GM18870 (cell line): Measurements from ENCODE around the gene CYP2D6.
"Not testable (repeated sequence)": the region's sequence is repeated elsewhere in the genome, so short reads cannot be mapped to it uniquely, and the experiment has no call there.

Experiments used
- ATAC-seq: cut with Tn5 transposase; IDR thresholded peaks from one replicate; pipeline ENCODE4 v1.9.1; 2021; ENCODE audit warnings: moderate library complexity; ENCODE audit not compliant: unreplicated experiment

CYP2D6 gene

DNA sequence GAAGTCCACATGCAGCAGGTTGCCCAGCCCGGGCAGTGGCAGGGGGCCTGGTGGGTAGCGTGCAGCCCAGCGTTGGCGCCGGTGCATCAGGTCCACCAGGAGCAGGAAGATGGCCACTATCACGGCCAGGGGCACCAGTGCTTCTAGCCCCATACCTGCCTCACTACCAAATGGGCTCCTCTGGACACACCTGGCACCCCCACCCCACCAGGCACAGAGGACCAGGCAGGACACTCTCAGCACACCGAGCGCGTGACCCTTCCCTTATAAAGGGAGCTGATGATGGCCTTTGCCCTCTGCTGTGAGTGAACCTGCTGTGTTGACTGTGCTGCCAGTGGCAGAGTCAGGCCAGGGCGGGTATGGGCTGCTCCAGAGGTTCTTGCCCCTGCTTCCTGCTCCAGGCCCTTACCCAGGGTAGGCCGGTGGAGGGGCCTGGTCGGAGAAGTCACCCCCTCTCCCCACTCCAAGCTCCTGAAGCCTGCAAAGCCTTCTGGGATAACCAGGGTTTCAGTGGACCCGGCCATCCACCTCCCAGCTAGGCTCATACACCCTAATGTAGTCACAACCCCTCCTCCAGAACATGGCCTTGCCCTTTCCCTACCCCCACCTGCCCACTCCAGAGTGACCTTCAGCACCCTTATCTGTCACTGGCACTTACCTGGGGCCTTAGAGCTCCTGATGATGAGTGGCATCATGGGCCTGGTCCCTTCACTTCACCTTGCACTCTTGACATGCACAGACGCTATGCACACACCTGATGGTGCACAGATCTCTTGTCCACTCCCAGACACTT, at the start of gene CYP2D6:
Gene CYP2D6, minus strand, starts transcription at position 172 of the 793 bp plus-strand sequence. Its CDS starts 19 bp downstream, at position 153.
- not testable (repeated sequence) for ATAC-seq

DNA sequence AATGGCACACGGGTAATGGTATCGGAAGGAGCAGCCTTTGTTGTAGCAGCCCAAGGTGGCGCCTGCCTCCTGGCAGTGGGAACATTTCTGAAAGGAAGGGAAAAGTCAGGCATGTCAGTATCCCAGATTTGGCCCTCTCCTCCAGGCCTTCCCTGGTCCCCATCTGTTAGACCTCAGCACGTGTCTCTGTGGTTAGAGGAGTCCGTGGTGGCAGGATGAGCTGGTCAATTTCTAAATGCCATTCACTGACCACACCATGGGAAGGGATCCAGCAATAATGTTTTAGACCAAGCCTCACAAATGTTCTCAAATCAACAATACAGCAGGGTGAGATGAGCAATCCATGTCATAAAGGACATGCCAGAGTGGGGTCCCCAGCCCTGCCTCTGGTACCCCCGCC, 49.0 kb upstream of the CYP2D6 start:
- no peak for ATAC-seq

DNA sequence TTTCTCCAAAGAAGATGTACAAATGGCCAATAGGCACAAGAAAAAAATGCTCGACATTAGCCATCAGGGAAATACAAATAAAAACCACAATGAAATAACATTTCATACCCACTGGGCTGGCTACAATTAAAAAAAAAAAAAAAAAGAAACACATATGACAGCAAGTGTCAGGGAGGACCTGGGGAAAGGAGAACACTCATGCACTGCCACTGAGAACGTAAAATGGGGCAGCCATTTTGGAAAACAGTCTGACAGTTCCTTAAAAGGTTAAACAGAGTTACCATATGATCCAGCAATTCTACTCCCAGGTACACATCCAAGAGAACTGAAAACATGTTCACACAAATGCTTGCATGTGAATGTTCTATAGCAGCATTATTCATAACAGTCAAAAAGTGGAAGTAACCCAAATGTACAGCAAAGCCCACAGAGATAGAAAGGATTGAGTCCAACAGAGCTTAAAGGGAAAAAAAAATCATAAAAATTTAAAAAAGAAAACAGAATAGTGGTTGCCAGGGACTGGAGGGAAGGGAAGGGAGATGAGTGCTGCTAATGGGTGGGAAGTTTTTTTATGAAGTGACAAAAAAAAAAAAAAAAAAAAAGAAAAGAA, 48.4 kb upstream of the CYP2D6 start:
- no peak for ATAC-seq

DNA sequence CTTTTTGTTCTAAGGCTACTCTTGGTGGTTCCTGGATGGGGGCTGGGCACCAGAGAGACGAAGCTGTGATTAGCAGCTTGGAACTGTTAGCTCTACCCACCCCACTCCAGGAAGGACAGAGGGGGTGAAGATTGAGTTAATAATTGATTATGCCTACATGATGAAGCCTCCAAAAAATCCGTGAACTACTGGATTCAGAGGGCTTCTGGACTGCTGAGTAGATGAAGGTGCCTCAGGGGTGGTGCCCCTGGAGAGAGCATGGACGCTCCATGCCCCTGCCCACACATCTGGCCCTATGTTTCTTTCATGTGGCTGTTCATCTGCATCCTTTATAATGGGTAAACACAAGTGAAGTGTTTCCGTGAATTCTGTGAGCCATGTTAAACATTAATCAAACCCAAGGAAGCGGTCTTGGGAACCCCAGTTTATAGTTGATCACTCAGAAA, 47.3 kb upstream of the CYP2D6 start:
- no peak for ATAC-seq

DNA sequence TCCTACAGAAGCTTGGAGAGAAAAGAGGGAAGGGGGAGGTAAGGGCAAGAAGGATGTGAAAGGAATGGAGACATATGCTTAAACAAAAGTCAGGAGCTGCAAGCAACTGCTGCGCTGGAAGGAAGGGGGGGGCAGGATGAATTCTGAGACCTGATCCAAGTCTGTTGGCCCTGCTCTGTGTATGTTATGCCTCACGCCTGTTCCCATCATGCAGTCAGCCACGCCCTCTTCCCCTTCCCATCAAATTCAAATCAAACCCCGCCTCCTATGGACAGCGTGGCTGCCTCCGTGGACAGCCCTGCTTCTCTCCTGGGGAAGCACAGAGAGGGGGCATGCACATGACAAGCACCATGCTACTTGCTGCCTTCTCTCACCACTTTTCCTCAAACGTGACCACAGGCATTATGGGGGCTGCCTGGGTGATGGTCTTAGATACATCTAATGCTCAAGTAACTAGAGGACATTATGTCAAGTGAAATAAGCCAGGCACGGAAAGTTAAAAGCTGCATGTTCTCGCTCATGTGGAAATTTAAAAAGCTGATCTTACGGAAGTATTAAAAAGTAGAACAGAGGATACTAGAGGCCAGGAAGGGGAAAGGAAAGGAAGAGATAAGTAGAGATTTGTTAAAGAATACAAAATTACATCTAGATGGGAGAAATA, 45.8 kb upstream of the CYP2D6 start:
- no peak for ATAC-seq

DNA sequence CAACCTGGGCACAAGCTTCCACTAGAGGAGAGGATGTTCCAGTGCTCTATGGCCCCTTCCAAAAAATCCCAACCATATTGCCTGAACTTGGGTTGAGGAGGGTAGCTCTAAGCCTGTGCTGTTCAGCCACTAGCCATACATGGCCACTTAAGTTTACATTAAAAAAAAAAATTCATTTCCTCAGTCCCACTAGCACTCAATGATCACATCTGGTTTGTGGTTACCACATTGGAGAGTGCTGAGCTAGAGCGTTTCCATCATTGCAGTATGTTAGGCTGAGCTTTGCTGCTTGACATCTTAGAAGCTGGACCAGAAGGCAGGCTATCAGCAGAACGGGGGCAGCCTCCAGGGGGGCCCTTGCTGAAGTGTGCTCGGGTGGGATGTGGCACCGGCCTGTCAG, 43.5 kb upstream of the CYP2D6 start:
- ATAC-seq, result no peak

DNA sequence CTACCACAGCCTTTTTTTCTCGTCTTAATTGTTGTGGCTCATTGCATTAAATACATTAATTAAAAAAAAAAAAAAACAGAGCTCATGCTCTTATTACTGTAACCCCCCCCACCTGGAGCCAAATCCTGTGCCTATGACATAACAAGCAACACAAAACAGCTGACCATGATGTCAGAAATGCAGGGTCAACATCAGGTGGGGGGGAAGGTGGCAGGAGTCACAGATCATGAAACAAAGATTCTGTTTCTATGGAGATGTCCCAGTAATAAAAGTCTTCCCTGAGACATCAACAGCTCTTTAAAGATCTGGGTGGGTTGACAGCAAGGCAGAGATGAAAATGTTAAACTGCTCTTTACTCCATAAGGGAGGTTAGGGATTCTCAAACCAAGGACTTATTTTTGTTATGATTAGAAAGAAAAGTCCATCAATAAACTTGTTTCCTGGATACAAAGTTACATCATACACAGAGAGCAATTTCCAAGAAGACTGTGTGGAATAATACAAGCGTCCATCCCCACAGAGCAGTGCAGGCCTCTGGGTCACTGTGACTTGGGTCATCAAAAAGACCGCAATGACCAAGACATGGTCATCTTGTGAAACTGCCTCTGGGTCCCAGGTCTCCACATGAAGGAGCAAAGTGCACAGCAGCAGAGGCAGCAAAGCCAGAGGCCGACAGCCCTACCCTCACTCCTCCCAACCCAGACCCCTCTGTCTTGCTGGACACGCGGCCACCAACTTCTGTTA, 42.7 kb upstream of the CYP2D6 start:
- no peak for ATAC-seq

DNA sequence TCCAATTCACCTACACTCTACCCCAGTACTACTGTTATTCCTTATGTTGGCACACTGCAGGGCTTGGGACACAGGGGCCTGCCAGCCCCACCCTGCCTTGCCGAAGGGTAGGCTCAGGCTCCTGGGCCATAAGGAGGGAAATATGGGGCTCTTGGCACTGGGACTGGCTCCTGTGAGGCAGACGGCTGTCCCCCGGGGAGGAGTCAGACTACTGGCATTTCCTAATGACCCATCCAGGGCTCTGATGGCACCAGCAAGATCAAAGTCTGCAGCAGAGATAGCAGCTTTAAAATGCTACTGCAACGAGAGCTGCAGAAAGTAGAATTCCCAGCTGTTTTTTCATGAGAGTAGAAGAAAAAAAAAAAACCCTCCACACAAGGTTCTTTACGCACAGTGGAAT, 42.2 kb upstream of the CYP2D6 start:
- no peak for ATAC-seq

DNA sequence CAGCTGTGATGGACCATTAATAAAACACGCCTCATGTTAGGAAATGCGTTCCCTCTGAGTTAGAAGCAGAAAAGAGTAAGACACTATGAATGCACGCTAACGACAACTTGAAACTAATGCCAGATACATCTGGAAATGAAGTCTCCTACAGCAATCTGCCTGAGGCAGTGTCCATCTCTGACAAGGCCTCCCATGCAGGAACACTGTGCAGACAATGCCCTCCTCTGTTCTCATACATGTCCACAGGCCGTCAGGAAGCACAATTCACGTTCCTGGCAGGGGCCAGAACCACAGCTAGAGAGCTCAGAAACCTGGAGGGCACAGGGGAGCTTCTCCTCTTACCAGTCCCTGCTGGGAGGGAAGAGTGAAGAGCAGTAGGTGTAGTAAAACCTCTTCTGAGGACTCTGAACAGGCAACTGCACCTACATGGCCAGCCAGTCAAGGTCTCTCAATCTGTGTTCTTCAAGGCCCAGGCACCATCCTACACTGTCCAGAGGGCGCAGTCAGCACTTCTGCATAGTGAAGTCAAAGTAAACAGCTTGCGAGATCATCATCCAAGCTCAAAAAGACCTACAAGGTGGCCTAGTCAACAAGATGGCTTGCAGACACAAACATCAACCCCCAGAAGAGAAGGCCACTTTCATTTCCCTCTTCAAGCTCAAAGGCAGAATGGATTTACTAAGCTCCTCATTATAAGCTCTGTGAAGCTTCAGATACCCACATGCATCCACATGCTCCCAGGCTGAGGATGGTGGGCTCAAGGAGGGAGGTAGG, 41.5 kb upstream of the CYP2D6 start:
- ATAC-seq, result no peak

DNA sequence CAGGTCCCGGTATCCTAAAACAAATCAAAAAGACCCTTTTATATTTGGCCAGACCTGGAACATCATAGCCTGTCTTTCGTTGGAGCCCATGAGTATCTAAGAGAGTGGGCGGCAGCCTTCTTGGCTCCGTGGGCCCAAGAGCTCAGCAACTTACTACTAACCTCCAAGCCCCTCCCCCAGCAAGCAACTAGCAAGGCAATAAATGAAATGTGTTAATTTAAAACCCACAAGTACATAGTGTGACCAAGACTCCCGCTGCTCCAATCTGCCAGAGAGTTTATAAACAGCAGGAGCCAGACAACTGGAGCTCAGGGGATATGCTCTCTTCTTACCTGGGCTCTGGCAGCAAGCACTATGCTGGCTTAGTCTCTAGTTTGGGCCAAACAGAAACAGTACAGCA, 40.8 kb upstream of the CYP2D6 start:
- no peak for ATAC-seq

DNA sequence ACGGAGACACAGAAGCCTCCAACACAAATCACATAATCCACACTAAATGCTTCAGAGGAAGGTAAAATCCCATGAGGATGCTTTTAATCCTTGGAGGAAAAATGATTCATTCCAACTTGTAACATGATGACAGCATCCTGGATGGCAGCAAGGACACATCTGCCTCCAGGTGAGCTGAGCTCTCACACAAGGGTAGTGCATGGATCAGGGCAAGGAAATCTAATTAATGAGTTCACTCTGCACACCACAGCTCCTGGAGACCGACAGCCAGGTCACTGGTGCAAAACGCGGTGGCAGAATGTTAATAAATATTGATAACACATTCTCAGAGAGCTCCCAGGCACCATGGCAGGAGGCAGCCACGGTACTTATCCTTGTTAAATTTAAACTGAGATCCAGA, 40.3 kb upstream of the CYP2D6 start:
- no peak for ATAC-seq

DNA sequence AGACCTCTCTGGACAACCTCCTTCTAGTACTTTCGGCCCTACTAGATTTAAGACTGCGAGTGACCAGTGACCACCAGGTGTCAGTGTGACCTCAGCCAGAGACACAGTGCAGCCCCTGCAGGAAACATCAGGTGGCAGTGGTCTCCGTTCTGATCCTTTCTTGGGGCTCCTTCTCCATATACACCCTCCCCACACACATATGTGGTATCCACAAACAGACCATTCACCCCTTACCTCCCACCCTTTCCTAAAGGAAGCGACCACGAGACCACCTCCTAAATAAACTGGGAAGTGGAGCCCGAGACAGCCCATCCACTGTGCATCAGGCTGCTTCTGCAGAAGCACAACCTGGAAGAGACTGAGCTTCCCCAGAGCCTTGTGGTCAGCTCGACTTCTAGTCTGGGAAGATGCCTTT, 38.5 kb upstream of the CYP2D6 start:
- ATAC-seq, result no peak

DNA sequence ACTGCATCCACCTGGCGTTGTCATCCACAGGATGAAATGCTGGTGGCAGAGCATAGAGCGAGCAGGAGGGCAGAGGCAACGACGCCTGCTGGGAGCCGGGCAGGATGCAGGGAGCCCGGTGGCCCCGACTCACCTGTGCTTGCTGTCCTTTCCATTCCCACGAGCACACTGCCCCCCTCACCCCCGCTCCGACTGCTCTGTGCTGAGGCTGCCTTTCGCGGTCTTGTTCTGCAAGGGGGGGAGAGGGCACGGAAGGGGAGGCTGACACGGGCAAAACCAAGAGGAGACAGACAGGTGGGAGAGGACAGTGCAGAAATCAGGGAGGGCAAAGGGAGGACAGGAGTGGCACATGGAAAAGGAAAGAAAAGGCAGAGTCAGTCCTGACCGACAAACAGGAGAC, 37.9 kb upstream of the CYP2D6 start:
- ATAC-seq, result no peak

DNA sequence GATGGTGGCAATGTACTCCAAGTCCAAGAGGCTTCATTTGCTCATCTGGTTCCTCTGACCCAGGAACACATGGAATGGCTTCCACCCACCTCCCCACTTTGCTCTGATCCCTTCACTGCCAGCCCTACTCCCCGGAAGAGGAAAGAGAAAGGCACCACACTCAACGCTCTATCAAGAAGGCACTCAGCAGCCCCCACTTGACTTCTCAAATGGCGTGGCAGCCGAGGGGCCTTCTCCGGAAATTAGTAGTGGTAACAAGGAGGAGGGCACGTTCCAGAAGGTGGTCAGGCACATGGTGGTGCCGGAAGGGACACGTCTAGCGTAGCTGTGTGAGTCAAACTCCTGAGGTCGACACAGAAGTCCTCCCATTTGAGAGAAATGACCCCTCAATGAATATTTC, 36.5 kb upstream of the CYP2D6 start:
- no peak for ATAC-seq

DNA sequence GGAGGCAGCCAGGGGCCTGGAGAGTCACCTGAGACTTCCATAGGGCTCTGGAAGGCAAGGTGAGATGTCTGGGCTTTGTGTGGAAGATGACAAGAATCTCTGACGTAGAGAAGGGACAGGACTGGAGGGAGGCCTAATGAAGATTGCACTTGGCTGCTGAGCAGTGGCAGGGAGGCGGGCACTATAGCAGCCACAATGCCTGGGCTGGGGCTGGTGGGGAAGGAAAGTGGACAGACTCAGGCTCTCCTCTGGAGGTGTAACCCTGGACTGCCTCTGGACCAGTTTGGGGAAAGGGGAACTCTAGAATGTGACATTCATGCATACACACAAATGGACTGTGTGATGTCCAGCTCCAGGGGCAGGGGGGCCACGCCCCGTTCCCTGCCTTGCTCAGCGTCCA, 34.3 kb upstream of the CYP2D6 start:
- no peak for ATAC-seq

DNA sequence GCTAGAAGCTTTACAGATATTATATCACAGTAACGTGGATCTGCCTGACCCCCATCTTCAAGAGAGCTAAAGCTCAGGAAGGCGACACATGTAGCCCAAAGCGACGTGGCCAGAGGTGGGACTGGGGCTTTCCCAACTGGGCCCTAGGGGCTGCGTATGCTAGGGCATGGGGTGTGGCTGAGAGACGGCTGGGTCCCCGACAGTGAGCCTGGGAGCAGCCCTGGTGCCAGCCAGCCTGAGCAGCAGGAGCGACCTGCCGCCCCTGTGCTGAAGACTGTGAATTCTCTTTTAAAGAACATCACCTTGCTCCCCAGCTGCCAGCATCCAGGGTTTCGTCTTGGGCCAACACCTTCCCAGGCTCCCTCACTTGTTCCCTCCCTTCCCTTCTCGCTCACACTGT, 32.9 kb upstream of the CYP2D6 start:
- ATAC-seq, result no peak

DNA sequence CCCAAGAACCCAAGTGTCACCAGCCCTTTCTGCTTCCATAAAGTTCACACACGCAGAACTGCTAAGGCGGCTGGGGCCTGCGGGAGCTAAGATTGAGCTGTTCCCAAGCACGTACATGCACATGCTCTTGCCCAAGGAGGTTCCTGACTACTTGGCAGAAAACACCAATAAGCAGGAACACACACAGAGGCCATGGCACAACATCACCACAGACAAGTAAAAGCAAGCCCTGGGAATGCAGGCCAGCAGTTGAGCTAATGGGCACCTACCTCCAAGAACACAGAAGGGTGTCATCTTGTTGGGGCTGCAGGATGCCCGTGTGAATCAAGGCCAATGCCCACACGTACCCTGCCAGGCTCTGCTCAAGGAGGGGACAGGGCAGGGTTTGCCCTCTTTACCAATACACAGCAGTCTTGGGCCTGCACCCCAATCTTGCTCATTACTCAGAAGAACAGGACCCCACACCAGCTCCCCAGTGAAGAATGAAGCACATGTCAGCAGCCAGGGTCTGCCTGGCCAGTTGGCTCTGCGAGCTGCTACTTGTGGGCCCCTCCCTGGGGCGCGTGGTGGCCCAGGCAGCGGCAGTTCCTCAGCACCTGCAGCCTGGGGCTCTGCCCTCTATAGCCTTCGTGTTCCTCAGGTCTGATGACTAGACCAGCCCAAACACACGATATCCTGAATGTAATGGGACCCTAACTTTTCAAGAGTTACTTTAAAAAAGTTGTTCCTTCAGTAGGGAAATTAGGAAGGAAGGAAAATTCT, 32.3 kb upstream of the CYP2D6 start:
- no peak for ATAC-seq

DNA sequence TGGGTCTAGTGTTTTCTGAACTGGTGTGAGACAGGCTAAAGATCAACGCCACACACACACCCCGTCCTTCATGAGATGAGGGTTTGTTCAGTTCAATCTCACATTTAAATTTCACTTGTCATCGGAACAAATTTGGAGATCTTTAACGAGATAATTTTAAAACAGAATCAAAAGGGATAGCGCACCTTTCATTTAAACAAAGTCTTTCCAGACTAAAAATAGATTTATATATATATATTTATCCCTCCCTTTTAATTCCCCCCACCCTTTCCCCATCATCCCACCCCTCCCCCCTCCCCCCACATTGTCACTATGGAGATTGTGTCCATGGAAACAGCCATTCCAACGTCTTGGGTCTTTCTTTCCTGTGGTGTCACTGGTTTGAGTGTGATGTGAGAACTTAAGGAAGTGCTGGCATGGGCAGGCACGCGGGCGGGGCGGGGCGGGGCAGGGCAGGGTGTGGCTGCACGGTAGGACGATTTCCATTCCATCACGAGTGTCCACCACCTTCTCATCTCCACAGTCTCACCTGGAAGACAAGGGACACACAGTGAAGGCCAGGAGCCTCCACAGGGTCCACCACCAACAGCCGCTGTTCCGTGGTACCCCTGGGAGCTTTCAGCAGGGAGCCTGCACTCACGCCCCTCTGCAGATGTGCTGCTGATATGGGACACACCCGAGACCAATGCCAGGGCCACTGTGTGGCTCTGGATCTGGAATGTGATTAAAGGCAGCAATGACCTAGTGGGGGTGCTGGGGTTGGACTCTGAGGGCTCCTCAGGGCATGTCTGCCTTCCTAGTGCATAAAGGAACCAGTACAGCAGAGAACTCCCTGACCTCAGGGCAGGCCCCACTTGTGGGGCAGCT, 30.5 kb upstream of the CYP2D6 start:
- ATAC-seq, result no peak

DNA sequence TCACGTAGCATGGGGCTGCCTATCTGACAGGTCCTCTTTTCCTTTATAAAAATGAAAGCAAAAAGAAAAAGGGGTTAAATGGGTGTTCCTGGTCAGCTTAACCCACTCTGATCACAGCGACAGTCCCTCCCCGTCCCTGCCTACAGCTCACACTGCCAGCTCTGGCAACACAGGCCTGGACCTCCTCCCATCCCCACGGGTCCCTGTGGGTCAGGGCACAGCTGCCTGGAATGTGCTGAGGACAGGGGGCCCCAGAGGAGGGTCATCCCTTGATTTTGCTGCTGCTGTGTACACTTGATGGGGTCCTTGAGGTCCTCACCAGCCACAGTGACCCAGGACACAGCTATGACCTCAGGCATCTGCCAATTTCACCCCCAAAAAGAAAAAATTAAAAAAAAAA, 29.6 kb upstream of the CYP2D6 start:
- no peak for ATAC-seq
